Measurements from ENCODE around the gene MTIF3.

MTIF3 gene

DNA sequence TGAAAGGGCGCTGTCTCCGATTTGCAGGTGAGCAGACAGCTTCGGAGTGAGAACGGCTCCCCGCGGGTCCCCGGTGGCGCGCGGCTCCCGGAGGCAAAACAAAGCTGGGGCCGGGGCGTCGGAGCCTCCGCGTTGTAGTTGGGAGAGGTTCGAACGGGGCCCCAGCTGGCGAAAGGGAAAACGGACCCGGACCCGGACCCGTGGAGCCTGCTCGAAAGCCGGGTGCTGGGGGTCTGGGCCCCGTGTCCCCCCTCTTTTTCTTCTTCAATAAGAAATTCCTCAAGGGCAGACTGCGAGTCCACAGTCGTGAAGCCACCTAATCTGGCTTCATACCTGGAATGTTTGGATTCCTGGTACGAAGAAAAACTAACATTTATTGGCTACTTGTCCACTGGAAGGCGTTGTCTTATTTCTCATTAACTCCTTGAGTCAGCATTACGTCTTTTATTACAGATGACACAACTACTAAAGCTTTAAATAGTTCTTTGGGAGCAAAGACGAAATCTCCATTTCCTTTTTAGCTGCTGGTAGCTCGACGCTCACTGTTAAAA lies 632 bp upstream of the MTIF3 start:
- peak; percentile 37 for DNase-seq

DNA sequence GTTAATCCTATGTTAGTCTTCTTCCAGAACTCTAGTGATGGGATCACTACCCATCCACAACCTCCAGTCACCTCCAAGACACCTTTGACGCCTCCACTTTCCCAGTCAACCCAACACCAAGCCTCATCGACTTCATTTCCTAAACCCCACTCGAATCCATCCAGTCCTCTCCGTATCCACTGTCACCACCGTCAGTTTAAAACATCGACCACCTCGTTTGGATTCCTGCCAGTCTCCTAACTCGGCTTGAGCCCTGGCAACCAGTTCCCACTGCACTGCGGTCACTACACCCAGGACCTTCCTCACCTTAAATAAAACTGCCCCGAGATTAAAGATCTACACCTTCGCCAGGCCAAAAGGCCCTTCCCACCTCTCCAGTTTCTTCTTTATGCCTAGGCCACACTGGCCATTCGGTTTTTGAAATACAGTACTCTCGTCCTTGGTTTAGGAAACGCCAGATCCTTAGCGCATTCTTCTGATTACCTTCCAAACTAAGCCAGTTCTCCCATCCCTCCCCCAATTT lies 1.2 kb downstream of the MTIF3 start:
- DNase-seq, result no peak

DNA sequence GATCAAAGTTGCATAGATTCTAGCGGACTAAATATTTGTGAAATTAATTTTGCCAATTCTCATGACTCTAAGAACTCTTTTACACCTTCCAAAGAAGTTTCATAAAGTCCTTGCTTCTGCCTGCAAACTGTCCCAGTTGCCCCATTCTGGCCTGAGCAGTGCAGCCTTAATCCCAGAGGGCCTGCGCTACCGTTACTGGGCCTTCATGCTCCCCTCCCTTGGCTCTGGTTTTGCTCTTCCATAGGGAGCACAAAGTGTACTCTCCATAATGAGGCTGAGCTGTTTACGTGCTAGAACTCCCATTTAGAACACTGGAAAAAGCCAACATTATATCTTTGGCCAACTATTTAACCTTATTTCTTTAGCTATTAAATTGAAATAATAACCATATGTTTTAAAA lies 2.1 kb downstream of the MTIF3 start:
- no peak for DNase-seq

DNA sequence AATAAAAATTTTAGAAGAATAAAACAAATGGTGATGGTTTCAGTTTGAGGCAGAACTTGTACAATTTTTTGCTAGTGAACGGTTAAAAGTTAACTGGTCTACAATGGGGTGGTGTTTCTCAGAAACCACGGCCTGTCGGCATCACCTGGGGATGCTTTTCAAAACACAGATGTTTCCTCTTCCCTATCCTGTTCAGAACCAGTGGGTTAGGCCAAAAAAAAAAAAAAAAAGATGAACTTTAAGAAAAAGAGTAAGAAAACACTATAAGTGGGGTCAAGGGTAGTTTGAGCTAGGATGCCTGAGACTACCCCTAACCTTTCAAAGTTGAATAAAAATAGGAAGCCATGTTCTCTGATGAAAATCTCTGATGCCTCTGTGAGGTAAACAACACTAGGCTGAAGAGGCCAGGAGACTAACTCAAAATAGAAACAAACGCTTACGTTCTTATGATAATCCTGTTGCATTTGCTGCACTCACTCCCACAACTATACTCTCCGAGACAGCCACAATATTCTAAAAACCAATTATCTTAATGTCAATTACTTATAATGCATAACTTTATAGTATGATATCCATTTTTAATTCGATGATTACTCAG lies 3.3 kb downstream of the MTIF3 start:
- DNase-seq, result no peak

DNA sequence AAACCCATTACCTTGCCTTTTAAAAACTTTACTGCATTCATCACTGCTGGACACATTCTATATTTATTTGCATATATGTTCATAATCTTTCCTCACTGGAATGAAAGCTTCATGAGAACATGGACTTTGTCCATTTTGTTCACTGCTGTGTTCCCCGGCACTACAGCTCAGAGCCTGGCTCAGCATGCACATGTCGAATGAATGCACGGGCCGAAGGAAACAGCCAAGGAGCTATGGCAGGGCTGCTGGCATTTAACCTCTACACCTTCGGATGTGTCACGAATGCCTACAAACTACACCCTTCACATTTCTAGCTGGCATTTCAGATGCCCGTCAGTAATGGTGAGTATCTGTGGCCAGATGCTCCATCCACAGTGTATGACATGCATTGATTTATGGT lies 7.6 kb downstream of the MTIF3 start:
- DNase-seq, result no peak

DNA sequence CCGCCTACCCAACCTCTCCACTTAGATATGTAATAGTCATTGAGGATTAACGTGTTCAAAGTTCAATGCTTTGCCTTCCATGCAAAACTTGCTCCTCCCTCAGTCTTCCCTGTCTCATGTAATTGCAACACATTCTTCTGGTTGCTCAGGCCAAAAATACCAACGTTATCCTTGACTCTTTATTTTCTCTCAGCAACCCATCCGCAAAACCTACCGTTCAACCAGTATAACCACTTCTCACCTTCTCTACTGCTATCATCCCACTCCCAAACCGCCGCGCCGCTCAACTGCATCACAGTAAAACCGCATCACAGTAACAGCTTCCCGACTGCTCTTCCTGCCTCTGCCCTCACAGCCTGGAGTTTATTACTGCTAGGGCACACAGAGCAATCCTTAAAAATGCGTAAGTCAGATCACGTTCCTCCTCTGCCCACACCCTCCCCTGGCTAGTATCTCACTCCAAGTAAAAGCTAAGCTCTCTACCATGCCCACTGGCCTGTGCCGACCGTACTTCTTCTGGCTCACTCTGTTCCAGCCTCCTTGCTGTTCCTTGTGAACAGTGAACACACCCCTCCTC lies 8.2 kb downstream of the MTIF3 start:
- peak; percentile 12 for DNase-seq

DNA sequence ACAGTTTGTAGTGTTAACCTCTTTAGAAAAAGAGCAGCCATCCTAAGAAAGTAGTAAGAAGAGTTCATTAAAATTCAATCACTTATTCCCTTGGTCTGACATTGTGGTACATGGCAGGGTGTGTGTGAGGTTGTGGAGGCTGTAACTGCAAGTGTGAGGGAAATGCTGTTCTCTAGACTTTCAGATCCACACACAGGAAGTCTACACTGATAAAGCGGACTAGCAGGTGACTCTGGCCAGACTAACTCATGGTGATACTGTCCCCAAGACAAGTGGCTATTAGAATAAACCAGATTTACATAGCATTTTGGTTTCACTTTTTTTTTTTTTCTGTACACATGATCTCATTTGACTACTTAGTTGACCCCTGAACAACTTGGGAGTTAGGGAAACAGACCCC lies 10.0 kb downstream of the MTIF3 start:
- DNase-seq, result no peak

DNA sequence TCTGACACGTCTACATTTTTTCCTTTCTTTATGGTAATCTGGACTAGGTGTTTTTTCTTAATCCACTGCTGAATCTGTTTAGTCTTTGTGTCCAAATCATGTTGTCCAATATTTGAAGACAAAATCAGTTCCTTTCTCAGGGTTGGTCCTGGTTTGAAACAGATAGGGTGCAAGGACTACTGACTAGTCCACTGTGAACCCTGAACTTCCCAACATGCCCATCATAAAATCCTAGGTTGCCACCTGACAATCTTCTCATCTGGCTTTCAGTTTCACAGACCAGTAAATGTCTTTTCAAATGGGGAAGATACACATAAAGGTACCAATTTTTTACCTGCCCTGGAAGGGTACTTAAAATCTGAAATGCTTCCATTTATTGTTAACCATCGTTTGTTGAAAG lies 13.2 kb downstream of the MTIF3 start:
- DNase-seq, result no peak

DNA sequence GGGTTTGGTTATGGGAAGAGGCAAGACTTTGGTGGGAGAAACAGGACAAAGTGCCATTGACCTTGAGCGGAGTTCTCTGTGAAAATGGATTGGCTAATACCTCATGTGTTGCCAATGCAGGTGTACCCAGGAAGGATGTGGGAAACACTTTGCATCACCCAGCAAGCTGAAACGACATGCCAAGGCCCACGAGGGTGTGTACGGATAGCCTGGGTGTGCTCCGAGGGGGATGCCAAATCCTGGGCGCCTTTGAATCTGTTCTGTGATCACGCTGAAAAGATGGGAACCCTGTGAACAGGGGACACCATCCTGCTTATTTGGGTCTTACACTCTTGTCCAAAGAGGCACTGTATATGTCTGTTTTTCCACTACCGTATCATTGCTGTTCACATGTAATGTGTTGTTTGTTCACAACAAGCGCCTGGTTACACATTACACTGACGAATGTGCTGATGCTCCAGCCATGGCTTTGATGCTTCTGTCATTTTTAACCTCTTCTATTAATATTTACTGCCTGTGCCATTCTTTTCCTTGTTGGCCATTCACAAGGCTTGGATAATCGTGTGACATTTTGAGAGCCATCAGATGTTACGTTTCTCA lies 17.7 kb downstream of the MTIF3 start:
- DNase-seq, result no peak

DNA sequence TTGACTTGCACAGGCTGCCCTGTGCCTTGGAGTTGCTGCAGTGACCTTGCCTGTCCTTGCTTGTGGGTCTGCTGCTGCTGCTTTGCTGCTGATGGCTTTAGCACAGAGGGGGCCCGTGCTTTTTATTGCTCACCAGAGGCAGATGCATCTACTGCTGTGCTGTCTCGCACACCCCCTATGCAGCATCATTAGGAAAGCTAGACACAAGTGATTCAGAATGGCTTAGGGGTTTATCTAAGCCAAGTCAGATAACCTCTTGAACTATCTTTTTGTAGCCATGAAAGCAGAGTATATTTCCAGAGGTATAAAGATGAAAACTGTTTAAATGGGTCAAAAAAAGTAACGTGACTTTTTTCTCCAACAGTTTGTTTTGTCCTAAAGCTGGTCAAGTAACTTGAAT lies 18.2 kb downstream of the MTIF3 start:
- DNase-seq, result no peak

DNA sequence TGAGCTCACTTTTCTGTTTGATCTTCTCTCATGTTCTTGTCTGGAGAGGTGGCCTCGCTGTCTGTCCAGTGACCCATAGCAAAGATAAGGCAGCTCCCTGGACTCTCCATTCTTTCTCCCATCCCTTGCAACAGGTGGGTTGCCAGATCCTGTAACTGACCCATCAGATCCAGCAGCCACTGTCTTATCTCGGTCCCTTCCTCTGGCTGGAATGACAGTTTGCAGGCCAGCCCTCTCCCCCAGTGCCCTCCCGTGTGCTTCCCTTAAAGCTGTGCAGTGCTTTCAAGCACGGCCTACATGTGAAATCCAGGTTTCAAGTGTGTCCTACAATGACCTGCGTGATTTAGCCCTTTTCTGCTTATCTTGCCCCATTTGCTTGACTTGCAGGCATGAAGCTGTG lies 22.2 kb downstream of the MTIF3 start:
- no peak for DNase-seq

DNA sequence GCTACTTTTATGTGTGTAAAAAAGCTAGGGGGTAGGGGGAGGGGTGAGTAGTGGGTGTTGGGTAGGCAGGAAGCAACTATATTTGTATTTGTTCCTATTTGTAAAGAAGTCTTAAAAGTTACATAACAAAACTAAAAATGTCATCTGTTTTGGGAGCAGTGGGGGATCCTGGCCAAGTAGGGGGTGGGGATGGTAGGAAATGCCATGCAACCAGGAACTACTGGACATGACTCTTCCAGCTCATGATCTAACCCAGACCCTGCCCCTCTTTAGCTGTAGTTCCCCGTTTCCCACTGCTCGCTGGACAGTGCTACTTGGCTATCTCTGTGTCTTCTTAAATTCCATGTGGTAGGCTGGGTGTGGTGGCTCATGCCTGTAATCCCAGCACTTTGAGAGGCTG lies 22.7 kb downstream of the MTIF3 start:
- no peak for DNase-seq

DNA sequence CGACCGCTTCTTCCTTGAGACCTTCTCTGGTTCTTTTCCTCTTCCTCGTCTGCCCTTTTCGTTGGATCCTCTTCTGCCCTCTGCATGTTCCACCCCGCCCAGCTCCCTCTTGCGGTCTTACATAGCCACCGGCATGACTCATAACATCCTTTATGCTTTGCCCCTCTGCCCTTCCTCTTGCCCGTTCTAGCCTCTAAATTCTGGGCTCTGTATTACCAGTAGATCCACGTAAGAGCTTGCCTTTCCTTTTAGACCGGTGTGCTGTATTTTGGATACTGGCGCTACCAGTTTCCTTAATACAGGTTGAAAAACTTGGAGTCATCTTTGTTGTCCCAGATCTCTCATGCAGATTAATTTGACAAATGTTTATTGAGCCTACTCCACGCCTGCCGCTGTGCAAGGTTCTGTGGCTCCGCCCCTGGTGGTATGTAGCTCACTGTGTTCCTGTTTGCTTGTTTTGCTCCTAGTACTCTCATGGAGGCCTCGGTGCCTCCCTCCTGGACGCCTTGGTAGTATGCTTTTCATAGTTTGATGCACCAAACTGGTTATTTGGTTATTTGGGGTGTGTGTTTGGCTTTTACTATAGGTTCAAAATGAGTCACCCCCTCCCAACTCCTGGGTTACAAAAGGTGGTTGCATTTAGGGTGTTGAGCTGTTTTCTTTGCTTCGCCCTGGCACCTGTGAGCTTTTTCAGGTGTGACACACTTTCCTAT lies 24.3 kb downstream of the MTIF3 start:
- peak; percentile 52 for DNase-seq

DNA sequence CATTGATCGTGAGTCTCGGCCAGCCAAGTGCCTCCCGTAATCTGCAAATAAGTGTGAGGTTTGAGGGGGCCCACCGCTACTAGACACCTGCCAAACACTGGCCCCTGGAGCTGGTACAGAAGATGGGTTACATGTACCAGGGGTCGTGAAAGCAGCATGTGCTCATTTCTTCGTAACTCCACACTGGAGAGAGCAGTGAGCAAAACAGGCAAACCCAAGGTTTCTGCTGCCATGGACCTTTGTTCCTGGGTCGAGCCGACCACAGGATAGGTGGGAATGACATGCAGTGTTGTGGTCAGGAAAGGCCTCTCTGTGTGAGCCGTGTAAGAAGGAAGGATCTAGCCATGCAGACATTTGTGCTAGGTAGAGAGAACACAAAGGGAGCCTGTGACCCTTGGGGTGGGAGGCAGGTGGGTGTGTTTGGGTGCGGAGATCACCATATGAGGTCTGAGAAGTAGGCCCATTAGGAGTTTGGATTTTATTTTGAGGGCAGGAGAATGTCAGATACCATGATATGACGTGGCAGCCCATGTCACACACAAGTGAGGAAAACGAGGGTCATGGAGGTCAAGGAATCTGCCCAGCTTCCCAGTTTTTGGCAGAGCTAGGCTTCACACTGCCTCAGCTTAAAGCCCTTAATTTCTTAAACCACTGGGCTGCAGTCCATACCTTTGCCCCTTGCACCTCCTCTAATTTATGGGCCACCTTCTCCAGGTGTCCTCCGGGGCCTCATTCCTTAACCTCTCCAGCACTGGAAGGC lies 25.0 kb downstream of the MTIF3 start:
- no peak for DNase-seq

DNA sequence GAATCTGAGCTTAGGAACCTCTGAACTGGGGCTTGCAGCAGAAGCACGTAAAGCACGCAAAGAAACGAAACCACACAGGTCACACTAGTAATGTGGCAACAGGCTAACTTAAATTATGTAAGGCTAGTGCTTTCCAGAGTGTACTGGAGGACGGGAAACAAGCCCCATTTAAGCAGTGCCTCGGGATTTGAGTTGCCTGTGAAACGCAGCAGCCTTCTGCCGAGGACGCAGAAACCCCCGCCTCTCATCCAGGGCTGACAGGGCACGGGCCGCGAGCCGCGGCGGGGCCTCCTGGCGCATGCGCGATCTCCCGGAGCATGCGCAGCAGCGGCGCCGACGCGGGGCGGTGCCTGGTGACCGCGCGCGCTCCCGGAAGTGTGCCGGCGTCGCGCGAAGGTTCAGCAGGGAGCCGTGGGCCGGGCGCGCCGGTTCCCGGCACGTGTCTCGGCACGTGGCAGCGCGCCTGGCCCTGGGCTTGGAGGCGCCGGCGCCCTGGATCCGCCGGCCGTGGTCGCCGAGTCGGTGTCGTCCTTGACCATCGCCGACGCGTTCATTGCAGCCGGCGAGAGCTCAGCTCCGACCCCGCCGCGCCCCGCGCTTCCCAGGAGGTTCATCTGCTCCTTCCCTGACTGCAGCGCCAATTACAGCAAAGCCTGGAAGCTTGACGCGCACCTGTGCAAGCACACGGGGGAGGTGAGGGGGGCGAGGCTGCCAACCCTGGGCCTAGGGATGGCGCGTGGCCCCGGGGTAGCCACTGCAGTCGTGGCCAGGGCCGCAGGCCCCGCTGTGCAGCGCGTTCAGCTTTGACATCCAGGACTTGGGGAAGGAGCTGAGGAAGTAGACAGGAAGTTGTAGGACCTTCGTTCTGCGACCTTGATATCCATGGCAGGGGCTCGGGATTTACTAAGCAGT lies 25.9 kb downstream of the MTIF3 start, which contains the start of gene GTF3A:
Gene GTF3A, plus strand, starts transcription at position 374 of the 912 bp plus-strand sequence.
- DNase-seq, result peak; percentile 54

DNA sequence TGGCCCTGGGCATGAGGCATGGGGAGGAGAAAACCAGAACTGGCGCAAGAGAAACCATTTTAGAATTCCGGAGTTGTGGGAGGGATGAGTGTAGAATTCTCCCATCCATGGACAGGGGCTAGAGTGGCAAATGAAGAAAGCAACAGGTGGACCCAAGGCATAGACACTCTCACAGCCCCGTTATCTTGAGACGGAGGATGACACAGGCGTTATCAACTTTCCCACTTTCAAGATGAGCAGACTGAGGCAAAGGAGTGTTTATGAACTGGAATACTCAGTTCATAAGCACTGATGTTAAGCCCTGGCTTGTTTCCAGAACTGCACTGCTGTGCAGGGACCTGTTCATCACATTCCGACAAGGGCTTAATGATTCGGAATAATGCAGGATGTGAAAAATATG lies 27.0 kb downstream of the MTIF3 start:
- no peak for DNase-seq

DNA sequence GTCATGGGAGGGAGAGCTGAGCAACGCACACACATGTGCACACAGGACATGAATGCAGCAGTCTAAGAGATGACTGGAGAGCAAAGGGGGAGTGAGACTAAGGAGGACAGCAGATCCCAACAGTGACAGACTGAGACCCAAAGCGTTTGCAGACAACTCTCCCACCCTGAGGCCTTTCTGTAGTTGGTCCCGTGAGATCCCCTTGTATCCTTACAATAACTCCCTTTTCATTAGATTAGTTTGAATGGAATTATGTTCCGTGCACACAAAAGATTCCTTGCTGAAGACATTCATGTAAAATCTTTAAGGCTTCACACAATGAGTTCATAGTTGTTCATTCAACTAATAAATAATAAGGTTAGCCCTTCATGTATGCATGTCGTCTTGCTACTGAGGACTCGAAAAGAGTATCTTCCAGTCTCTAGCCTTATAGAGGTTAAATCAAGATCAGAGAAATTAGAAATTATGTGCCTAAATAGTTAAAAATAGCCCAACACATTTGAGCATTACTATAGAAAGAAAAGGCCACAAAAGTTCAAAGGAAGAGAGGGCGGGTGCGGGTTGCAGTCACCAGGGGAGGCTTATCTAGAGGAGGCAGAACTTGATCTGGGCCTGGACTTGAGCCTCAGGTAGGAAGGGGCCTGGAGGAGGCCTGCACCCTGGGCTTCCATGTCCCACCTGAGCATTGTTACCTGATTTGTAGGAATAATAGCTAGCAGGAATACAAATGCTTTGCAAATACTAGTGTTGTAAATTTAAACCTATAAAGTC lies 29.1 kb downstream of the MTIF3 start:
- no peak for DNase-seq

DNA sequence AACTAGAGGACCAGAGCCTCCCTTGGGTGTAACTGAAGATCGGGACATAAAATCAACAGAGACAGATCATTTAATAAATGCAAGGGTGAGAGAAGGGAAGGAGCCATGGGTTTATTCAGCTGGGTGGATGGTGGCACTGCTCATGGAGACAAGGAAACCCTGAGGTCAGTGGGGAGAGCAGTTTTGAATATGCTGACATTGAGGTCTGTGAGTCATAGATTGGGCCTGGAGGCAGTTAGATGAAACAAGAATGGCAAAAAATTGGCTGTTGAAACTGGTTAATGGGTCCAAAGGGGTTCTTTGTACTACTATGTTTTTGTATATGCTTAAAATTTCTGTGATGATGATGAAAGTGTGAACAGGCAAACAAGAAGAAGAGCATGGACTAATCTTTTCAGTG lies 31.0 kb downstream of the MTIF3 start:
- no peak for DNase-seq

DNA sequence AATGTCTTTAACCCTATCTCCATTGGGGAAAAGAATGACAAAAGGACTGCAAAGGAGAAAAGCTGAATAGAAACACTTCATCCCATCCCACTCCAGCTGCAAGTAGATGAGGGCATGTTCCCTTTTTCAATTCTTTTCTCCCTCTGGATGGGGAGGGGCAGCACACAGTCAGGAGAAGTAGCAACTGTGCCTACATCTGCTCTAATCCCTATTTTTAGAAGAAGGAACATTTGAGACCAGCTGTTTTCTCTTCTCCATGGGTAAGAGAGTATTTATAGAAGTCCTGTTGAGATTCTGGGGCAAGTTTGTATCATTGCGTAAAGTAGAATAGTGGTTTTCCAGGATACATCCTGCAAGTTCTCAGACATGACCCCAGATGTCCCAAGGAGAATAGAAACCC lies 35.2 kb downstream of the MTIF3 start:
- no peak for DNase-seq

DNA sequence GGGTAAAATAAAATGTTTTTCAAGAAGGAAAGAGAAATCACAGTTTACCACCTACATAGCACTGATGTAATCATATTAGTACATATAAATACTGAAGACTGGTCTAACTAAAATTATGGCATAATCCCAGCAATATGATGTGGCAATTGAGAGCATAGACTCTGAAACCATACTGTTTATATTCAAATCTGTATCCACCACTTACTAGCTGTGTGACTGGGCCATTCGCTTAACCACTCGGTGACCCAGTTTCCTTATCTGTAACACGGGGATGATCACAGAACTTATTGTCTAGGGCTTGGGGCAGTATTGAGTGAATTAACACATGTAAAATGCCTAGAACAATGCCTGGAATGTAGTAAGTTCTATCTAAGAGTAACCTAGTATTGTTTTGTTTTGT lies 39.0 kb downstream of the MTIF3 start:
- DNase-seq, result no peak

DNA sequence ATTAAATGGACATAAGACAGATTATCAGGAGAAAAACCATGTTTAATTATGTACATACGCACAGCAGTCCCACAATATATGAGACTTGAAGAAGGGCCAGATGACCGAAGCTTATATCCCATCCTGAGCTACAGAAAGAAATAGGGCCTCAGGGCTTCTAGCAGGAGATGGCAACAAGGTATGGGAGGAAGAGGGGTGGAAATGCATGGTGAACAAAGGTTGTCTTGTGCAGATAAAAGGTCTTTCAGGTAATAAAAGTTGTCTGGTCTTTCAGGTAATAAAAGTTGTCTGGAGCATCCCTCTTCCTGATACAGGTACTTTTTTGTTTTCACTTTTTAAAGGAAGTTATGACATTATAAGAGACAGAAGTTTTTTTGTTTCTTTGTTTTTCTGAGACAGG lies 41.4 kb downstream of the MTIF3 start:
- DNase-seq, result no peak
